HL-60 (cell line): ENCODE results near the gene TRIM54.

Experiments
- DNase-seq, 2 experiments: peaks; one replicate each; pipeline ENCODE4 v3.0.0-alpha.2; 2010 to 2020; ENCODE audit warnings: low read depth in 1 of 2, low spot score in 1 of 2
- H3K27ac ChIP-seq: fragments of 250-450 bp; sonication (Bioruptor Pico); replicated peaks from 2 replicates; pipeline ENCODE4 v1.5.1; 2020; ENCODE audit warnings: mild to moderate bottlenecking, moderate library complexity
- H3K27me3 ChIP-seq: fragments of 250-450 bp; sonication (Bioruptor Pico); 2 replicates; pipeline ENCODE4 v1.5.1; 2021; ENCODE audit warnings: mild to moderate bottlenecking, moderate library complexity; ENCODE audit not compliant: insufficient read depth, poor library complexity, severe bottlenecking
- H3K4me3 ChIP-seq: replicated peaks from 2 replicates; pipeline ENCODE4 v1.5.1; 2011; ENCODE audit warnings: mild to moderate bottlenecking, control low read depth, low read length; ENCODE audit not compliant: insufficient read depth
- CTCF ChIP-seq: IDR thresholded peaks from one replicate; pipeline ENCODE4 v1.5.1; 2011; ENCODE audit warnings: low read length, control low read depth, inconsistent platforms; ENCODE audit not compliant: insufficient read depth
- GABPA ChIP-seq: IDR thresholded peaks from 2 replicates; pipeline ENCODE4 v1.6.1; 2012; ENCODE audit warnings: low read depth
- POLR2AphosphoS5 ChIP-seq: IDR thresholded peaks from 2 replicates; pipeline ENCODE4 v1.6.1; 2012; ENCODE audit warnings: low read depth
- REST ChIP-seq: IDR thresholded peaks from 2 replicates; pipeline ENCODE4 v1.6.1; 2012; ENCODE audit warnings: low read depth; ENCODE audit not compliant: insufficient replicate concordance
- SPI1 ChIP-seq: IDR thresholded peaks from 2 replicates; pipeline ENCODE4 v1.6.1; 2012; ENCODE audit warnings: low read depth, mild to moderate bottlenecking, borderline replicate concordance

The TRIM54 gene

GRCh38 chr2:27335311-27335710, 53.1 kb downstream of the TRIM54 start:
- Histone ChIP-seq H3K27me3 (no peaks in the 10 kb centered on the region), H3K27ac (no peak overlapping the region), H3K4me3 (no peak overlapping the region)
- DNase-seq = no peak
- TF ChIP-seq POLR2AphosphoS5 = no peak
- TF ChIP-seq SPI1 = no peak
- TF ChIP-seq GABPA = no peak
- TF ChIP-seq CTCF = no peak
- TF ChIP-seq REST = no peak

- TF ChIP-seq POLR2AphosphoS5 (no peak), SPI1 (no peak), REST (no peak), GABPA (no peak), CTCF (no peak)
- no peak overlapping the region for H3K27ac ChIP-seq
- no peak for DNase-seq
- no peak overlapping the region for H3K4me3 ChIP-seq
- no peaks in the 10 kb centered on the region for H3K27me3 ChIP-seq
Observed at GRCh38 chr2:27336173-27336572, 53.9 kb downstream of the TRIM54 start.

DNA sequence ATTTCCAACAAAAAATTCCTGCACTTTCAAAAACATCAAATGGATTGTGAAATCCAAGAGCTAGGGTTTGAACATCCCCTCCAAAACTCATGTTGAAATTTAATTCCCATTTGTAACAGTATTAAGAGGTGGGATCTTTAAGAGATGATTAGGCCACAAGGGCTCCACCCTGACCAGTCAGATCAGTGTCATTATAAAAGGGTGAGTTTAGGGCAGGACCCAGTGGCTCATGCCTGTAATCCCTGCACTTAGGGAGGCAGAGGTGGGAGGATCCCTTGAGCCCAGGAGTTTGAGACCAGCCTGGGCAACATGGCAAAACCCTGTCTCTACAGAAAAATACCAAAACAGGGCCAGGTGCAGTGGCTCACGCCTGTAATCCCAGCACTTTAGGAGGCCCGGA, 65.4 kb downstream of the TRIM54 start:
- Histone ChIP-seq H3K27me3 (no peaks in the 10 kb centered on the region), H3K4me3 (no peak overlapping the region), H3K27ac (no peak overlapping the region)
- DNase-seq = no peak
- TF ChIP-seq CTCF = no peak
- no peak for TF ChIP-seq REST
- TF ChIP-seq SPI1 = no peak
- TF ChIP-seq POLR2AphosphoS5 = no peak
- no peak for TF ChIP-seq GABPA
